Astrocyte (in vitro differentiated cells and primary cell): ENCODE results near the gene HPRT1. TPM values are rescaled to one million over a fixed set of nuclear protein-coding genes. Genes with fewer than 3 reads are reported as not detected.

Experiments
- DNase-seq: peaks from one replicate; pipeline ENCODE4 v3.0.0-alpha.2; 2010; ENCODE audit warnings: low read depth
- FAIRE-seq: peaks from 2 replicates; lab custom pipeline; 2011; peaks lifted over from hg19 to GRCh38; lab: Jason Lieb, UNC
- H2AFZ ChIP-seq: 2 replicates; pipeline ENCODE4 v1.6.0; 2012; ENCODE audit warnings: low read depth, low read length, inconsistent platforms
- H3K27ac ChIP-seq: 2 replicates; pipeline ENCODE4 v1.5.1; 2011; ENCODE audit warnings: low read depth, low read length, inconsistent platforms
- H3K27me3 ChIP-seq: 2 replicates; pipeline ENCODE4 v1.6.0; 2011; ENCODE audit warnings: low read length, inconsistent platforms; ENCODE audit not compliant: insufficient read depth
- H3K36me3 ChIP-seq: 2 replicates; pipeline ENCODE4 v1.5.1; 2011; ENCODE audit warnings: low read length, inconsistent platforms; ENCODE audit not compliant: insufficient read depth
- H3K4me1 ChIP-seq: 2 replicates; pipeline ENCODE4 v1.5.1; 2011; ENCODE audit warnings: low read length, inconsistent platforms; ENCODE audit not compliant: insufficient read depth
- H3K4me2 ChIP-seq: 2 replicates; pipeline ENCODE4 v1.6.0; 2012; ENCODE audit warnings: low read length, inconsistent platforms
- H3K4me3 ChIP-seq: 2 replicates; pipeline ENCODE4 v1.5.1; 2011; ENCODE audit warnings: low read depth, mild to moderate bottlenecking, low read length, inconsistent platforms; ENCODE audit not compliant: insufficient read depth
- H3K79me2 ChIP-seq: 2 replicates; pipeline ENCODE4 v1.6.0; 2012; ENCODE audit warnings: mild to moderate bottlenecking, low read length, inconsistent platforms; ENCODE audit not compliant: insufficient read depth
- H3K9ac ChIP-seq: 2 replicates; pipeline ENCODE4 v1.6.0; 2012; ENCODE audit warnings: mild to moderate bottlenecking, low read length, inconsistent platforms
- H3K9me3 ChIP-seq: 2 replicates; pipeline ENCODE4 v1.5.1; 2012; ENCODE audit warnings: low read depth, mild to moderate bottlenecking, low read length, inconsistent platforms; ENCODE audit not compliant: insufficient read depth
- H4K20me1 ChIP-seq: 2 replicates; pipeline ENCODE4 v1.6.0; 2012; ENCODE audit warnings: low read length, inconsistent platforms; ENCODE audit not compliant: insufficient read depth
- H3K27ac Mint-ChIP-seq: one replicate; pipeline ENCODE4 v1.8.0; 2021; ENCODE audit warnings: mild to moderate bottlenecking, mixed read lengths; ENCODE audit not compliant: unreplicated experiment
- H3K27me3 Mint-ChIP-seq: one replicate; pipeline ENCODE4 v1.8.0; 2021; ENCODE audit warnings: low read depth, mixed read lengths; ENCODE audit not compliant: unreplicated experiment
- H3K36me3 Mint-ChIP-seq: one replicate; pipeline ENCODE4 v1.8.0; 2021; ENCODE audit warnings: low read depth, mixed read lengths; ENCODE audit not compliant: unreplicated experiment
- H3K4me1 Mint-ChIP-seq: one replicate; pipeline ENCODE4 v1.8.0; 2021; ENCODE audit warnings: low read depth, mixed read lengths; ENCODE audit not compliant: unreplicated experiment
- H3K4me3 Mint-ChIP-seq: one replicate; pipeline ENCODE4 v1.8.0; 2021; ENCODE audit warnings: mild to moderate bottlenecking, moderate library complexity, mixed read lengths; ENCODE audit not compliant: unreplicated experiment
- H3K9me3 Mint-ChIP-seq: one replicate; pipeline ENCODE4 v1.8.0; 2021; ENCODE audit warnings: mild to moderate bottlenecking, mixed read lengths; ENCODE audit not compliant: unreplicated experiment
- CTCF ChIP-seq: IDR thresholded peaks from 2 replicates; pipeline ENCODE4 v1.5.1; 2011; ENCODE audit warnings: low read depth, mild to moderate bottlenecking, inconsistent platforms, low read length, moderate library complexity; ENCODE audit not compliant: insufficient read depth
- EZH2 ChIP-seq: IDR thresholded peaks from 2 replicates; pipeline ENCODE4 v1.6.1; 2012; ENCODE audit warnings: mild to moderate bottlenecking, low read length, inconsistent platforms; ENCODE audit not compliant: insufficient read depth
- microRNA-seq: library from miRNA; unstranded; fragments of <30 nt; microRNA quantifications from one replicate; pipeline ENCODE4 v1.2.0, GENCODE V29; 2020
- total RNA-seq: library from RNA; stranded (reverse); gene quantifications from 2 replicates; pipeline ENCODE4 v1.2.1, GENCODE V29; 2021

HPRT1 gene
- total RNA-seq, 1 donor from 2014 or later, result 20.2 TPM

GRCh38 chrX:134548257-134549201 lies 88.6 kb downstream of the HPRT1 start:
- Mint-ChIP-seq H3K27ac (peak overlapping the region; percentile 94), H3K36me3 (peaks cover 5% of the 10 kb centered on the region), H3K4me3 (peak overlapping the region; percentile 99), H3K27me3 (no peaks in the 10 kb centered on the region), H3K4me1 (peaks cover 17% of the 10 kb centered on the region), H3K9me3 (no peaks in the 10 kb centered on the region)
- no peaks in the 10 kb centered on the region for H4K20me1 ChIP-seq
- H3K9me3 ChIP-seq, result no peaks in the 10 kb centered on the region
- H3K4me3 ChIP-seq, result peak overlapping the region; percentile 79
- H3K27me3 ChIP-seq, result no peaks in the 10 kb centered on the region
- no peak for TF ChIP-seq CTCF
- no peak for TF ChIP-seq EZH2
- peaks cover 4% of the 10 kb centered on the region for H3K36me3 ChIP-seq
- peak overlapping the region; percentile 85 for H3K27ac ChIP-seq
- H3K4me1 ChIP-seq, result peaks cover 45% of the 10 kb centered on the region
- FAIRE-seq (peak; percentile 45), DNase-seq (no peak)
- H2AFZ ChIP-seq, result peak overlapping the region; percentile 68
- H3K79me2 ChIP-seq, result peaks cover 26% of the 10 kb centered on the region
- H3K9ac ChIP-seq, result peak overlapping the region; percentile 87
- H3K4me2 ChIP-seq, result peak overlapping the region; percentile 89

Small RNA genes within 50 kb of the gene (microRNA-seq; reads per million reads assigned to microRNA genes)
- gene MIR424 (53,258 reads per million, percentile 100 among the genes with 10 or more reads in this experiment), gene MIR450A1 (20.8 reads per million, percentile 47 among the genes with 10 or more reads in this experiment), gene MIR450A2 (21.4 reads per million, percentile 47 among the genes with 10 or more reads in this experiment), gene MIR450B (87.3 reads per million, percentile 65 among the genes with 10 or more reads in this experiment), gene MIR503 (2,705 reads per million, percentile 88 among the genes with 10 or more reads in this experiment), gene MIR542 (623 reads per million, percentile 79 among the genes with 10 or more reads in this experiment)

Other genes with a start within 250 kb of the HPRT1 start
- 1.2 and 1.5 TPM in 2 replicates for gene CCDC160, start 223.0 kb upstream of the HPRT1 start, total RNA-seq
- 34.9 and 39.3 TPM in 2 replicates for gene PHF6, start 86.9 kb upstream of the HPRT1 start, total RNA-seq
- 0.61 and 0.70 TPM in 2 replicates for gene PLAC1, start 198.3 kb downstream of the HPRT1 start, total RNA-seq